ENCODE data around the gene ANKRD2. TPM values are rescaled to one million over a fixed set of nuclear protein-coding genes. Genes with fewer than 3 reads are reported as not detected.

ANKRD2 gene
- total RNA-seq, result 0.46 TPM

GRCh38 chr10:97572214-97572989, at the start of gene ANKRD2:
Gene ANKRD2, plus strand, starts transcription at chr10:97572779. Its CDS starts 10 bp downstream, at chr10:97572789.

GRCh38 chr10:97584060-97584797, 11.7 kb downstream of the ANKRD2 start, which contains the start of gene HOGA1:
Gene HOGA1, plus strand, starts transcription at chr10:97584389. Its CDS starts 315 bp downstream, at chr10:97584704.

GRCh38 chr10:97589479-97589878, 16.9 kb downstream of the ANKRD2 start, which contains the start of gene C10orf62:
Gene C10orf62, plus strand, starts transcription at chr10:97589721. Its CDS starts 177 bp downstream, at chr10:97589898.

GRCh38 chr10:97632949-97633884, 60.6 kb downstream of the ANKRD2 start, which contains the start of gene MORN4:
Gene MORN4, minus strand, starts transcription at chr10:97633500. Its CDS starts 13,847 bp downstream, at chr10:97619653.

Other genes with a start within 250 kb of the ANKRD2 start
- 12.7 TPM for gene FRAT2, start 238.1 kb upstream of the ANKRD2 start, total RNA-seq
- gene RRP12, start 171.4 kb upstream of the ANKRD2 start, total RNA-seq, result 12.7 TPM
- 226 TPM for gene PGAM1, start 146.6 kb upstream of the ANKRD2 start, total RNA-seq
- 43.4 TPM for gene EXOSC1, start 126.8 kb upstream of the ANKRD2 start, total RNA-seq
- 29.5 TPM for gene ZDHHC16, start 126.6 kb upstream of the ANKRD2 start, total RNA-seq
- 59.7 TPM for gene MMS19, start 74.4 kb upstream of the ANKRD2 start, total RNA-seq
- 6.0 TPM for gene UBTD1, start 73.9 kb upstream of the ANKRD2 start, total RNA-seq
- gene HOGA1, start 11.6 kb downstream of the ANKRD2 start, total RNA-seq, result 2.5 TPM
- gene C10orf62, start 16.9 kb downstream of the ANKRD2 start, total RNA-seq, result 0.23 TPM
- gene MORN4, start 60.7 kb downstream of the ANKRD2 start, total RNA-seq, result 45.2 TPM
- 15.7 TPM for gene PI4K2A, start 67.9 kb downstream of the ANKRD2 start, total RNA-seq
- 4.2 TPM for gene AVPI1, start 114.5 kb downstream of the ANKRD2 start, total RNA-seq
- gene MARVELD1, start 141.0 kb downstream of the ANKRD2 start, total RNA-seq, result 4.4 TPM
- 38.3 TPM for gene ZFYVE27, start 164.3 kb downstream of the ANKRD2 start, total RNA-seq
- gene SFRP5, start 199.2 kb downstream of the ANKRD2 start, total RNA-seq, result 3.2 TPM